ENCODE data around the gene DYRK1A.

DNA sequence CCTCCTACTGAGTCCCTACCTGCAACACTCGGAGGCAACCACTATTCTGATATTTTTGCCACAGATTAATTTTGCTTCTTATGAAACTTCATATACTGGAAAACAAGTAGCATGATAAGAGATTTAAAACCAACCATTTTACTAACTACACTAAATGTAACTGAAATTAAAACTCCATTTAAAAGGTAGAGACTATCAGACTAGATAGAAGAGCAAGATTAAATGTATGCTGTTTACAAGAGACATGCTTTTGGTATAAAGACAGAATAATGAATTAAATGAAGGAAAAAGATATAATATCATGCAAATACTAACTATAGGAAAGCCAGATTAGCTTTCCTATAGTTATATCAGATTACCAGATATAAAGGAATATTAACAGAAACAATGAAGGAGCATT lies 175.9 kb downstream of the DYRK1A start:
- TF ChIP-seq EZH2 (IDR thresholded peaks at IDR 0.05) = no peak
- TF ChIP-seq POLR2AphosphoS5 (IDR thresholded peaks at IDR 0.05; ENCODE audit: borderline replicate concordance, low read depth, low read length) = no peak
